T-helper 2 cell treated with Interferon-gamma antibody and Interleukin-4, amounts not matched to agents 100 ng/mL and 5 ng/mL, for 36 hours (primary cell): ENCODE data around the gene MAD1L1. TPM values are rescaled to one million over a fixed set of nuclear protein-coding genes. Genes with fewer than 3 reads are reported as not detected.

Experiments used
- intact Hi-C: fragments of 100-400 bp; cut with micrococcal nuclease; formaldehyde crosslinking; loops from one replicate; pipeline ENCODE4 v1.15.1; 2023
- total RNA-seq: library from RNA; stranded (reverse); gene quantifications from 2 replicates; pipeline ENCODE4 v1.2.3, GENCODE V29; 2022

The MAD1L1 gene
- total RNA-seq, 1 donor from 2014 or later, result 130 TPM

- intact Hi-C loops, result no loop called here
These were observed 237.3 kb downstream of the MAD1L1 start for GRCh38 chr7:1995426-1995825.

DNA sequence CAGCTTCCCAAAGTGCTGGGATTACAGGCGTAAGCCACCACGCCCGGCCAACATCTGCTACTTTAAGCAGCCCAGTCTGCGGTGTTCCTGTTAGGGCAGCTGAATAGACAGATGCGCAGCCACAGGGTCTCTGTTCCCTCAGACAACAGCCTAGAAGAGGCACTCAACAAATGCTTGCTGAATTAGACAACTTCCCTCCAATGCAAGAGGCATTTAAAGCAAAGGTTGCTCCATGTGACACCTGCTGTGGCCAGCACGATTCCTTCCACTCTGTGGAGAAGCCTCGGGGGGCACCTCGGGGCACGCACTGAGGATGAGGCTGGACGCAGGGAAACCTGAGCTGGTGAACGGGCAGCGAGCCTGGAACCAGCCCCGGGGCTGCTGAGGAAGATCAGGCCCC, 237.8 kb downstream of the MAD1L1 start:
- intact Hi-C loops, result no loop called here

- intact Hi-C loops, result no loop called here
These were observed 238.7 kb downstream of the MAD1L1 start for GRCh38 chr7:1993776-1994740.

- intact Hi-C loops, result no loop called here
These were observed 239.6 kb downstream of the MAD1L1 start for GRCh38 chr7:1993031-1993695.

GRCh38 chr7:1992554-1992953, 240.2 kb downstream of the MAD1L1 start:
- intact Hi-C loops, result no loop called here

DNA sequence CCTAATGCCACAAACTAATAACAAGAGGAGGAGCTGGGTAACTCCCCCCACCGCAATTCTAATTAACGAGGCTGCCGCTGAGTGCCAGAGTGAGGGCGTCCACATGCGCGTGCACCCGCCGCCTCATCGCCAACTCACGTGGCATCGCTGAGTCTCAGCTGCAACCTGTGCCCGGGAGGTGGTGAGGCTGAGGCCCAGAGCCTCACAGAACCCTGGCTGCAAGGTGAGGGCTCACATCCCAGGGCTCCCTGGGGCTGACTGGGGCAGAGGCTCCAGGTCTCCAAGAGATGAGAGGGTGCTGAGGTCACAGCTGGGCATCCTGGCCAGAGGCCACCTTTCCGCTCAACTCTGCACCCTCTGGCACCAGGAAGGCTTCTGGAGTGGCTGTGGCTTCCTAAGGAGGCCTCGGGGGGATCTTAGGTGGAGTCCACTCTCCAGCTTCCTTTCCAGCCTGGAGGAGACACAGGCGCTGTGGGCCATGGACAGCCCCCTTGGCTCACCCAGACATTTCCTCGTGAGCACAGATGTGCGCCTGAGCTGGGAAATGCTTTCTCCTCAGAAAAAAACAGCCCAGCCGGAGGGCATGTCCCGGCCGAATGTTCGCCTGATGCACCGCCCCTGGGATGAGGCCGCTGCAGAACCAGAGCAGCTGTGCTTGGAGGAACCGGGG, 242.6 kb downstream of the MAD1L1 start:
- intact Hi-C loops, result no loop called here

DNA sequence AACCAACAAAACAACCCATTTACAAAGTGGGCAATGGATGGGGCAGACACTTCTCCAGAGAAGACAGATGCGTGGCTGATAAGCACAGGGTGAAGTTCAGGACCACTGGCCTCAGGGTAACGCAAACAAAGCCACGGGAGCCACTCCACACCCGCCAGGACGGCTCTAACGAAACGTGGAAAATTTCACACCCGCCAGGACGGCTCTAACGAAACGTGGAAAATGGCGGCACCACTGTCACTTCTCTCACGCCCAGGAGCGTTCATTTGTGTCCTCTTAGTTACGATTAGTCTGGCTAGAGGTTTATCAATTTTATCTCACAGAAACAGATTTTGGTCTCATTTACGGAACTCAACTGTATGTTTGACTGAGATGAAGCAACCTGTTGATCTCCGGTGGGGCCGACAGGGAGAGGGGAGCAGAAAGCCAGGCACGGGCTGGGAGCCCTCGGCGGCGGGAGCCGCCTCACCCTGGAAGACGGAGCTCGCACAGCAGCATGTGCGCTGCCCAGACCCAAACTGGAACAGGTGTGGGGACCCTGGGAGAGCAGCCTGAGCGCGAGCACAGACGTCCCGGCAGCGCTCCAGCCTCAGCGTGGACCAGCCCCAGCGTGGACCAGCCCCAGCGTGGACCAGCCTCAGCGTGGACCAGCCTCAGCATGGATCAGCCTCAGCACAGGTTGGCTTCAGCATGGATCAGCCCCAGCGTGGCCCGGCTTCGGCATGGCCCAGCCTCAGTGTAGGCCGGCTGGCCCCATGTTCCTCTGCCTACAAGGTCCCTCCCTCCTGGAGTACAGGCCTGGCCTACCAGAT, 243.5 kb downstream of the MAD1L1 start:
- intact Hi-C loops, result loop anchor here (10.0 kb wide), 1 partner anchor 64 kb away; no protein-coding TSS in a partner anchor

DNA sequence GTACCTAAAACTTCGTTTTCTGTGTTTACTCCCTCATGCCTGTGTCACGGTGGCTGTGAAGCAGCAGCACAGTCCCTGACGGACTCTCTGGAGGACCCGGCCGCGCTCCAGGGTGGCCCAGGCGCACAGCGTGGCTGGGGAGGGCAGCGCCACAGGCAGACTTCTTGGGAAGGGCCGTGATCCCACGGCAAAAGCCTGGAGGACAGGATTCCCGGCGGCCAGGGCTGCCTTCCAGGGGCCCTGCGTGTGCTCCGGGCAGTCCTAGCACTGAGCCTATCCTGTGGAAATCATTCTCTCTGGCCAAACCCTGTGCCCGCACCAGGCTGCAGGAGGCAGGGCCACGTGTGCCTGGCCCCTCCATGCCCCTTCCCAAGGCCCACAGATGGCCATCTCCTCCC, 244.2 kb downstream of the MAD1L1 start:
- intact Hi-C loops, result loop anchor here (10.0 kb wide), 1 partner anchor 64 kb away; no protein-coding TSS in a partner anchor

DNA sequence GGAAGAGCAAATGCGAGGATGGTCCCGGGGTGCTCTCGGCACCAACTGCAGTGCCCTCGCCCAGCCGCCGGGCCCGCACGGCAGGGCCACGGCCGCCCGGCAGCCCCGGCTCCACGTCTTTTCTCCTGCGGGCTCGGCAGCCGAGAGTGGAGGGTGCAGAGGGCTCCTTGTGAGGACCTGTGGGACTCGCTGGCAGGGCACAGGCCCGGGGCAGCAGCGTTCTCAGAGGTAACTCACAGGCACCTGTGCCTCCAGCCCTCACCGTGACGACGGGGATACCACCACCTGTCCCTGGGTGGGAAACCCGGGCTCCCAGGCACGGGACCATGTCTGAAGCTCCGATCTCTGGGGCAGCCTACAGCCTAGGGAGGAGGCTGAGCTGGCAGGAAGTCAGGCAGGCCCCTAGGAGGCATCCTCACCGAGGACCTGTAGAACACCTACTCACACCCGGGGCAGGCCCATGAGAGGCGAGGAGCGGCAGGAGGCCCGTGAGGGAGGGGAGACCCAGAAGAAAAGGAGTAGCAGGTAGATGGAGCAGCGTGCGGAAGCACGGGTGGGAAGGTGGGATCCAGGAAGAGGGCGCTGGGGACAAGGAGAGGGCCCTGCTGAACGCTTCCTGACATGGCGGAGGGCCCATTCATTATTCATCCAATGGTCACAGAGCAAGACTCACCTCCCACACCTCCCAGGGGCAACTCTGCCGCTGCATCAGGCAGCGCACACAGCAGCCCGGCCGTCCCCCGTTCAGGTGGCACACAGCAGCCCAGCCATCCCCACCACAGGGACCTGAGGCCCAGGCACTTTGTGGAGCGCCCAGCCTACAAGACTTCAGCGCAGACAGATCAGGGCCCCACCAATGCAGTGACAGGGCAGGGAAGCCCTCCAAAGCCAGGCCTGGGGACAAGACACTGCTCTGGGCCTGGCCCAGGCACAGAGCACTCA, 244.9 kb downstream of the MAD1L1 start:
- intact Hi-C loops, result loop anchor here (2.0 to 10.0 kb wide), 2 partner anchors 47 to 63 kb away; no protein-coding TSS in a partner anchor

GRCh38 chr7:1987084-1987535, 245.6 kb downstream of the MAD1L1 start:
- intact Hi-C loops, result loop anchor here (2.0 to 10.0 kb wide), 2 partner anchors 46 to 62 kb away; no protein-coding TSS in a partner anchor

GRCh38 chr7:1986366-1987083, 246.2 kb downstream of the MAD1L1 start:
- intact Hi-C loops, result loop anchor here (2.0 to 10.0 kb wide), 2 partner anchors 46 to 62 kb away; no protein-coding TSS in a partner anchor

GRCh38 chr7:1985936-1986335, 246.8 kb downstream of the MAD1L1 start:
- intact Hi-C loops, result loop anchor here (2.0 to 10.0 kb wide), 2 partner anchors 45 to 61 kb away; no protein-coding TSS in a partner anchor

GRCh38 chr7:1985042-1985441, 247.7 kb downstream of the MAD1L1 start:
- intact Hi-C loops, result loop anchor here (10.0 kb wide), 1 partner anchor 60 kb away; no protein-coding TSS in a partner anchor

GRCh38 chr7:1981878-1982230, 250.9 kb downstream of the MAD1L1 start:
- intact Hi-C loops, result loop anchor here (10.0 kb wide), 1 partner anchor 57 kb away; no protein-coding TSS in a partner anchor

DNA sequence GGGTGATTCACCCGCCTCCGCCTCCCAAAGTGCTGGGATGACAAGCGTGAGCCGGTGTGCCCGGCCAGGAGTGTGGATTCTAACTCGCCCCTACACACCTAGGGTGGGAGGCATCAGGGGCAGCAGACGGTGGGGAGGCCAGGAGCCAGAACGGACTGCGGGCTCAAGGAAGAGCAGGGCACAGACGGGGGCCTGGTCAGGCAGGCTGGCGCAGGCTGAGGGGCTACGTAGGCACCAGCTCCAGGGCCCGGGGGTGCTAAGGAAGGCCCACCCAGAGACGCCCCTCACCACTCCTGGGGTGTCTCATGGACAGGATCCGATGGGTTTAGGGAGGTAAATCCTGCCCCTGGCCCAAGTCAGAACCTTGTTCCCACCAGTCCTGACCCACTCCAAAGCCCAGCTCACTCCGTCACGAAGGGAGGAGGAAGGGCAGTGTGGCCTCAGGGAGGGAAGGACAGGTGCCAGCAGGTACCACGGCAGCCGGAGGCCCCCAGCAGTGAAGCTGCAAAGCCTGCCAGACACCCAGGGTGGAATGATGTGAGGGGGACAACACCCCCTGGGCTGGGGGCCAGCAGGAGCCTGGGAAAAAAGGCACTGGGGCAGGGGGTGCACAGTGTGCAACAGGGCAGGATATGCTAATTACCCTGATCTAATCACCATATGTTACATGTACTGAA, 251.4 kb downstream of the MAD1L1 start:
- intact Hi-C loops, result loop anchor here (10.0 kb wide), 1 partner anchor 57 kb away; no protein-coding TSS in a partner anchor

- intact Hi-C loops, result loop anchor here (10.0 kb wide), 1 partner anchor 55 kb away; no protein-coding TSS in a partner anchor
These were observed 252.9 kb downstream of the MAD1L1 start for GRCh38 chr7:1979591-1980560.
